ENCODE measurements around the gene ACTR8.

ACTR8 gene

DNA sequence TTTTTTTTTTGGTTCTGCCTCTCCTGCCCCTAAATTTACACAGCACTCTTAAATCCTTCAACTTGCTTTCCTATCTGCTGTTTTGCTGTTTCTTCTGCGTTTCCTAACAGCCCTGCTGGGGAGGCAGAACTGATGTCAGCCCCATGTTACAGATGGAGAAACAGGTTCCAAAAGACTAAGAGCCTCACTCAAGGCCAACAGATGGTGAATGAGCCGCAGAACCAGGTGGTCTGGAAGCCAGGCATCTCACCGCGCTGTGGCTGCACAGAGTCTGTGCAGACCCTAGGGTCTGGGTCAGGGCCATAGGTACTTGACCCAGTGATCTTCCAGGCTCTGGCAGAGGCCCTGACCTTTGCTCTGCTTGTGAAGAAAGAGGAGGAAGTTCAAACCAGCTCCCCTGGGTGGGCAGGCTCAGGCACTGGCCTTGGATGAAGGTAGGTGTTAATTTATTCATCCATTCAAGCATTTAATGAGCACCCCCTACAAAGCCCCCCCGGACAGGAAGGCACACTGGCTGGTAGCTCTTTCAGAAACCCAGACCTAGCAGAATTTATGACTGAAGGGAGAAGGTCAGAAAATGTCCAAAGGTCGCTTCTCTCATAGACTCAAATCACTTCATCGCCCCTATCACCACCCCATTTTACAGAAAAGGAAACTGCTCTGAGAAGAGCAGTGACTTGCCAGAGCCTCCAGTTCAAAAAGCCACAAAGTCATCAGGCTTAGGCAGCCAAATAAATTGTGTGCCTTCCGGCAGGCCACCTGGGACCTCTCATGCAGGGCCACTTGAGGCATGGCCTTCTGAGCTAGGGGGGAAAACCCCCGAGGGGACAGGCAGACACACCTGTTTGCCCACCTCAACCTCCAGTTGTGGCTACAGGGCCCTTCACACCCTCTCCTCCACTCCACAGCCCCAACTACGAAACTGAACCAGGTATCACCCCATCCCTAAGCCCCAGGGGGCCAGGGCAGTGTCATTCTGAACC, 38.5 kb downstream of the ACTR8 start:
- no peak for TF ChIP-seq CTCF (IDR thresholded peaks at IDR 0.05; ENCODE audit: borderline replicate concordance, insufficient read depth, low read depth, low read length)
- peak overlapping the region; percentile 17 for H3K4me3 ChIP-seq (ENCODE audit: low read depth, low read length)

- TF ChIP-seq CTCF (IDR thresholded peaks at IDR 0.05; ENCODE audit: borderline replicate concordance, insufficient read depth, low read depth, low read length): no peak
- no peak overlapping the region for H3K4me3 ChIP-seq (ENCODE audit: low read depth, low read length)
Observed at GRCh38 chr3:53842436-53843194, 39.3 kb downstream of the ACTR8 start.

- TF ChIP-seq CTCF (IDR thresholded peaks at IDR 0.05; ENCODE audit: borderline replicate concordance, insufficient read depth, low read depth, low read length): no peak
- H3K4me3 ChIP-seq (ENCODE audit: low read depth, low read length): no peak overlapping the region
Observed at GRCh38 chr3:53841296-53841695, 40.7 kb downstream of the ACTR8 start.

DNA sequence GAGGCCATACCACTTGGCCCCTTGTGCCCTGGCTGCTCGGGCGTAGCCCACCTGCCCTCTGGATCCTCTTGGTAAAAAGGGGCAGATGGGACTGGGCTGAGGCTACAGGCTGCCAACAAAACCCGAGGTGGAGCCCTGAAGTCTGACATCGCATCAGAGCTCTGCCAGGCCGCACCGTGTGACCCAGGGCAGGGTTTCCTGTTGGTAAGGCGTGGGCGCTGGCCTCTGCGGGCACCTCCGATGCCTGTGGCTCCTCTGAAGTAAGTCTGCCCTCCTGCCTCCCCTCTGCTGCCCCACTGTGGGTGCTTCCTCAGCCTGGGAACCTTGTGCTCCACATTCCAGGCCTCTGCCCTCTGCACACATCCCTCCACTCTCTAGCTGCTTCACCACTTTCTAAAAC, 44.6 kb downstream of the ACTR8 start:
- TF ChIP-seq CTCF (IDR thresholded peaks at IDR 0.05; ENCODE audit: borderline replicate concordance, insufficient read depth, low read depth, low read length): no peak
- H3K4me3 ChIP-seq (ENCODE audit: low read depth, low read length): no peak overlapping the region

DNA sequence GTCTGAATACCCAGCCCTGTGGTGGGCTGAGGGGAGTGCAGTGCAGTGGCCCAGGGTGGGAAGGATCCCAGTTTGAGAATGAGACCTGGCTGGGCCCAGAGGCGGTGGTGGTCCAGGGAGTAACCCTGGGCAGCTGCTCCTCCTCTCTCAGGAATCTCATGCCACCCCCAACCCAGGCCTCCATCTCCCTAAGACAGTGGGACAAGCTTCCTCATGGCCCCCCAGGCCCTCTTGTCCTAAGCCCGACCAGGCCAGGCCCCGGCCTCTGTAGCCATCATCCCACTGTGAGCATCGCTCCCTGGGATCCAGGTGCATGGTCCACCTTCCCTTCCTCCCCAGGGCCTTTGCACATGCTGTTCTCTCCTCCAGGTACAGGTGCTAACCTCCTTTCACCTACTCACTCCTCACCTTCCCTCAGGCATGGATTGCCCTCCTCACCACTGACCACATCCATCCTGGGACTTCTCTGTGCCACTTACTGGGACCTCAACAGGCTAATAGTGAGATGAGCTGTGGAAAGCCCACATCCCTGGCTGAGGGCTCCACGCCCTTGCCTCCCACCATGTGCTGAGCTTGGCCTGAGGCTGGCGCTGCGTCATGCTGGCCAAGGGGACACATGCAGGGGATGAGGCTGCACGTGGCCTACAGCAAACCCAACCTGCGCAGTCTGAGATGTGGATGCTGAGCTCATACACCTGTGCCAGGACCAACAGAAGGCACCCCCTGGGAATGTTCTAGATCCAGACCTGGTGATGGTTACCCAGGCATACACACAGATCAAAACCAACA, 45.7 kb downstream of the ACTR8 start:
- TF ChIP-seq CTCF (IDR thresholded peaks at IDR 0.05; ENCODE audit: borderline replicate concordance, insufficient read depth, low read depth, low read length): no peak
- H3K4me3 ChIP-seq (ENCODE audit: low read depth, low read length): no peak overlapping the region

GRCh38 chr3:53835257-53835656, 46.7 kb downstream of the ACTR8 start:
- no peak overlapping the region for H3K4me3 ChIP-seq (ENCODE audit: low read depth, low read length)
- TF ChIP-seq CTCF (IDR thresholded peaks at IDR 0.05; ENCODE audit: borderline replicate concordance, insufficient read depth, low read depth, low read length): no peak
